Stomach (tissue), 4 donors: ENCODE measurements around the gene FAM20B.

ENCODE experiments used
- CTCF ChIP-seq, 7 experiments: fragments of 450-650 bp in 4 of 7; fragments of 200-600 bp in 3 of 7; sonication (generic) in 3 of 7; IDR thresholded peaks; one replicate each; pipeline ENCODE4 v1.5.1; 2016 to 2019; ENCODE audit warnings: antibody characterized with exemption in 7 of 7, control low read depth in 2 of 7, mild to moderate bottlenecking in 1 of 7
- EP300 ChIP-seq: sonication (generic); formaldehyde crosslinking; IDR thresholded peaks from one replicate; pipeline ENCODE4 v1.6.1; 2017; ENCODE audit warnings: antibody characterized with exemption
- POLR2A ChIP-seq, 4 donors: fragments of 450-650 bp; IDR thresholded peaks; one replicate each; pipeline ENCODE4 v1.6.1; 2016; ENCODE audit warnings: antibody characterized with exemption in 4 of 4, control low read depth in 2 of 4, mild to moderate bottlenecking in 1 of 4, moderate library complexity in 1 of 4
- POLR2AphosphoS5 ChIP-seq, 3 donors: sonication (generic); formaldehyde crosslinking; IDR thresholded peaks; one replicate each; pipeline ENCODE4 v1.6.1; 2016; ENCODE audit warnings: antibody characterized with exemption in 3 of 3

DNA sequence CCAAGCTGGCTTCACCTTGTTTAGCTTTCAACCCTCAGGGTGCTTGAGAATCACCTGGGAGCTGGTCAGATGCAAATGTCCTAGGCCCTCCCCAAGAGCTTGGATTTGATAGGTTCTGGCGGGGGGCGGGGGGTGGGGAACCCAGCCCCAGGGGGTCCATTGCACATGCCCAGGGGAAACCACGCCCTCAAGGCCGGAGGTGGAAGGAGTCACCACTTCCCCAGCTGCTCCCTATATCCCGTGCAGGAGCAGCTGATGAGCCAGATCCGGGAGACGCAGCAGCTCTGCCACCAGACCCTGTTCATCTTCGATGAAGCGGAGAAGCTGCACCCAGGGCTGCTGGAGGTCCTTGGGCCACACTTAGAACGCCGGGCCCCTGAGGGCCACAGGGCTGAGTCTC lies 62.0 kb downstream of the FAM20B start:
- no peak for TF ChIP-seq POLR2A (IDR thresholded peaks at IDR 0.05)
- no peak for TF ChIP-seq CTCF (IDR thresholded peaks at IDR 0.05)
- TF ChIP-seq POLR2AphosphoS5 (IDR thresholded peaks at IDR 0.05) = no peak
- TF ChIP-seq EP300 = no peak
